SU-DHL-6 (cell line): ENCODE results near the gene GP2.

Source experiments
- CTCF ChIP-seq: fragments of 200-600 bp; sonication (generic); IDR thresholded peaks from one replicate; pipeline ENCODE4 v1.5.1; 2017; ENCODE audit warnings: antibody characterized with exemption, mild to moderate bottlenecking, low read length, moderate library complexity; ENCODE audit not compliant: insufficient read depth, poor library complexity, severe bottlenecking
- EZH2phosphoT487 ChIP-seq: fragments of 200-600 bp; sonication (generic), shearing (Covaris generic); conservative IDR thresholded peaks from 2 replicates; pipeline ENCODE4 v1.6.1; 2018; ENCODE audit warnings: mild to moderate bottlenecking, antibody characterized with exemption, low read length, moderate library complexity, mixed read lengths

- TF ChIP-seq CTCF (no peak), EZH2phosphoT487 (no peak)
These were observed 5.8 kb upstream of the GP2 start for GRCh38 chr16:20333120-20333519.
